SKM-1 treated with dmso at 0.1 percent for 144 hours (cell line): Measurements from ENCODE around the gene PRPF40A.
A peak's percentile ranks its signal among the peaks of the same experiment; 100 is the strongest.

ENCODE experiments used
- DNase-seq: peaks from one replicate; lab custom pipeline; 2025; ENCODE audit not compliant: unreplicated experiment; lab: John Stamatoyannopoulos, UW

Gene PRPF40A

DNA sequence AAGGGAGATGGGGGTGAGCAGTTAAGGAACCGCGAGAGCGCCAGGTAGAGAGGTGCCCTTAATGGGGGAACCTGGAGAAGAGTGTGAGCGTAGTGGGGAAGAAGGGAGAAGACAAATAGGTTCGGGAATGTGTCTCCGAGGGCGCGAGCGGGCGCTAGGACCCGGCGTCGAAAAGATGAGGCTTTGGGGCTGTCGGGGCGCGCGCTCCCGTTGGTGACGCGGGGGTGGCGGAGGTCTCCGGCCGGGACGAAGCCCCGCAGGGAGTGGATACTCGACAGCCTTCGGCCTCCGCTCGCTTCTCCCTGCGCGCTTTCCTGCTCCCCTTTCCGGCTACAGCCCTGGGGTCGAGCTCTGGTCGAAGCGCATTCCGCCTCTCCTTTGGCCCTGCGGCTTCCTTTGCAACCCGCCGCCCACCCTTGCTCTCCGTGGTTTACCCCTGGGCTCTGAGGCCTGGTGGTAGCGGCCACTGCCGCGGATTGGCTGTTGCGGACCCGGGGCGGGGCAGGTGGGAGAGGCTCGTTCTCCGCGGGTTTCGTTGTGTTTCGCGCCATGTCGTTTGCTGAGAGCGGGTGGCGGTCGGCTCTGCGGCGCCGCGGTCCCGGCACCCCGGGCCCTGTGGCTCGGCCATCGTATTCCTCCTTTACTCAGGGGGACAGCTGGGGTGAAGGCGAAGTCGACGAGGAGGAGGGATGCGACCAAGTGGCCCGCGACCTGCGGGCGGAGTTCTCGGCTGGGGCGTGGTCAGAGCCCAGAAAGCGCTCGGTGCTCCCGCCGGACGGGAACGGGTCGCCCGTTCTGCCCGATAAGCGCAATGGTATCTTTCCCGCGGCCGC, 1.0 kb upstream of the PRPF40A start, which contains the start of gene ARL6IP6:
ARL6IP6 (plus strand) TSS at position 545 of the 833 bp plus-strand sequence; CDS start at position 550, 5 bp downstream.
- peak; percentile 92 for DNase-seq

DNA sequence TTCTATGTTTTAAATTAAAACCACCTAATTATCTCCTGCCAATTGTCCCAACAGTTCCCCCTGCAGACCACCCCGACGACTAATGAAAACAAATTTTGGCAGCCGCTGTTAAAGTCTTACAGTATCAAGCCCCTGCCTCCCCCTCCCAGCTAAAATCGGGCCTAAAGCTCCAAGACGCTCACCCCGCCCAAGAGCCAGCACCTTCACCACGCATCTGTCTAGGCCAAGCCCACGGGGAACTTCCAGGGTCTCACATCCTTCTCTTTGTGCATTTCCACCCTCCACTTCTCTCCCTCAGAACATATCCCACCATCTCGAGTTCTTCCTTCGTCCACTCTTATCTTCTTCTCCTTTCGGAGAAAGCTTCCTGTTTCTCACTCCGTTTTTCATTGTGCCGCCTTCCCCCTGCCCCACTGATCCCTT, 445 bp downstream of the PRPF40A start:
- peak; percentile 64 for DNase-seq

DNA sequence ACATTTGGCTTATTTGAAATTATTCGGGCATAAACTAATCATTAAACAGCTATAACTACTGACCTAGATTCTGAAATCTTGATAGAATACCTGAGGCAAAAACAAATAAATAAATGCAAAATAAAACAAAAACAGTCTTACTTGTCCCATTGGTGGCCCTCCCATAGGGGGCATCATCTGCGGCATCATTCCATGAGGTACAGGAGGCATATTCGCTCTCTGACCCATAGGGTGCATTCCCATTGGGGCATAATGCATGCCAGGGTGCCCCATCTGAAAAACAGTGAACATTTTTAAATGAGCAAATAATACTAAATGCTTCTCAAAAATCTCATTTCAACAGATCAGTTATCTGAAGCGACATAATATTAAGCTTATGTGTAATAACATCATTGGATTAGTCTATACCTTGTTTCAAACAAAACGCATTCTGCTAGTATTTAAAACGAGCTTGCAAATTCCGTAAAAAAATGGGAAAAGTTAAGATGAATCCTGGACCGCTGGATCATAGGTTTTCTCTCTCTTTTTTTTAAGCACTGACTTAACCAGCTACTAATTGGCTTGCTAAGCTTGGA, 1.3 kb downstream of the PRPF40A start:
- DNase-seq = peak; percentile 46

DNA sequence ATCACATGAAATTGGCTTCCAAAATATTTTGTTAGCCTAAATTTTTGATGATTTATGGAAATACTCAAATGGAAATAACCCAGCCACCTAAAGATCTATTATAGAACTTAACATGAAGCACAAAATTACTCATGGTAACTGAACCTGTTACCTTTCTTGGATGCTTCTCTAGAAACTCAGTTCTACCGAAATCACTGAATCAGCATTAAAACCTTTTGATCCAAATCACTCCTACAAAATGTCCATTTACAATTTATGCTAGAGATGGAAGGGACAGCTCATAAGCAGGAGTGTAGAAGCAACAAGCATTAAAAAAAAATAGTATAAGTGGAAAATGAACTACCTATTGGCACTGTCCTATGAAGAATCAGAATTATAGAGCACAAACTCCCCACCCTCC, 2.1 kb downstream of the PRPF40A start:
- no peak for DNase-seq

DNA sequence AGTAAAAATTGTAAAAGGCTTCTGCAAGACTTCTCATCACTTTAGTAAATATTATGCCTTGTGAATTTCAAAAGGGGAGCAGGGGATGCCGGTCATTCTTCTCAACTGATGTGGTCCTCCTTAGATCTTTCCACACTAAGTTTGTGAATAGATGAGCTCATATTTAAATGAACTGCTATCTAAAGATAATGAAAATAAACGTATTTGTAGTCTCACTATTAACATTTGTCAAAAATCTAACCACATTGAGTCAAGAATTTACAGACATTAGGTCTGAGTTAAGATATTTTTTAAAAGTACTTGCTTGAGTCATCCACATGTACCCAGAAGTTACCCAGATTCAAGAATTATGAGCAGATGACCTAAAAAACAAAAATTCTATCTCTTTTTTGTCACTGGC, 6.5 kb downstream of the PRPF40A start:
- no peak for DNase-seq

DNA sequence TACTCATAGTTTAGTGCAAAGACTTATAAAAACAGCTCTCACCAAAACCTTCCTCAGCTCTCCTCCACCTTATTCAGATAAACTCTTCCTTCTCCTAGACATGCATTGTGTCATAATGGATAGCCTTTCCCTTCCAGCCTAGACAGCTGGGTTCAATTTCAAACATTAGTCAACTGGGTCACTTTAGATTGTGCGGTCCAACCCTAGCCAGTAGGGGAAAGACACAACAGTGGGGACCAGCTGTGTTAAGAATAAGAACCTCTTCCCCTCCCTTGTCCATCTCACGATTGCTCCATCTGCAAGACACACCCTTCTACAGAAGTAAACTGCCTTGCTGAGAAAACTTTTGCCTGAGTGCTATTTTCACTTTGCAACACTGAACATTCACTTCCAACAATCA, 8.5 kb downstream of the PRPF40A start:
- DNase-seq = no peak

DNA sequence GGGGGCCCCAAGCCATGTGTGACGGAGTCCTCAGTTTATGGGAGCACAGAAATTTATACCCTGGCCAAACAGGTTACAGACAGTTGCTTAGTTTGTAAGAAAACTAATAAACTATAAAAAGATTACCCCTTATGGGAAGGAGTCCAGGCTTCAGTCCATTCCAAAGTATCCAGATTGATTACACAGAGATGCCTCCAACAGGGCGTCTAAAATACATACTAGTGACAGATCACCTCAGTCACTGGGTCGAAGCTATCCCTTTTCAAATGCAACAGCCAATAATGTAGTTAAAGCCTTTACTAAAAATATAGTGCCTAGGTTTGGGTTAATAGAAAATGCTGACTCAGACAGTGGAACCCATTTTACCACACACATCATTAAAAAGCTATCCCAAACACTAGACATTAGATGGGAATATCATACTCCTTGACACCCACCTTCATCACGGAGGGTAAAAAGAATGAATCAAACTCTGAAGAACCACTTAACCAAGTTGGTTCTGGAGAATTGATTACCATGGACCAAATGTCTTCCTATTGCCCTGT, 10.7 kb downstream of the PRPF40A start:
- no peak for DNase-seq

DNA sequence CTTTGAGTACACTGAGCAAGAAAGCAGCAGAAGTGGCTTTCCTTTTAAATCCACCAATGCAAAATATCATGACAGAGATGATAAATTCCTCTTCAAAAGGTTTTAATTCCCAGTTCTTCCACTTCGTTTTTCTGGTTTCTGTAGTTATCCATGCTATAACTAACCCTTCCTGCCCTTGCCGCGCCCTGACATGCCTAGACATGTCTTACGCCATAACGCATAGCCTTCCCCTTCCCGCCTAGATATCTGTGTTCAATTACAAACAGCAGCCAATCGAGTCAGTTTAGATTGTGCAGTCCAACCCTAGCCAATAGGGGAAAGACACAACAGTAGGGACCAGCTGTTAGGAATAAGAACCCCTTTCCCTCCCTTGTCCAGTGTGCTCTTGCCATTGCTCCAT, 16.1 kb downstream of the PRPF40A start:
- no peak for DNase-seq

DNA sequence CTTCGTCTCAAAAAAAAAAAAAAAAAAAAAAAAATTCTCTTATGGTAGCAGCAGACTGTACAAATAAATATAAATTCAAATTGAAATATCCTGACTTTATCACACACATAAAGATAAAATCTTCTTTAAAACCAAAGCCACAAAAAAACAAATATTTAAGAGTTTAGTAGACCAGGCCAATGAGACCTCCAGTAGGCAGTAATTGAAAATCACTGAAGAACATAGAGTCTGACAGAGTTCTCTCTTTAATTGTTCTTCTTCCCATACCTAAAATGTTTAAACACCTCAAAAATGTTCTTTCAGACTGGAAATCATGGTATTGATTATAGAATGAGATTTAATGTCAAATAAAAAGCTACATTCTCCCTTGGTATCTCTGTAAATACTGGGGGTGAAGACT, 20.8 kb downstream of the PRPF40A start:
- no peak for DNase-seq

DNA sequence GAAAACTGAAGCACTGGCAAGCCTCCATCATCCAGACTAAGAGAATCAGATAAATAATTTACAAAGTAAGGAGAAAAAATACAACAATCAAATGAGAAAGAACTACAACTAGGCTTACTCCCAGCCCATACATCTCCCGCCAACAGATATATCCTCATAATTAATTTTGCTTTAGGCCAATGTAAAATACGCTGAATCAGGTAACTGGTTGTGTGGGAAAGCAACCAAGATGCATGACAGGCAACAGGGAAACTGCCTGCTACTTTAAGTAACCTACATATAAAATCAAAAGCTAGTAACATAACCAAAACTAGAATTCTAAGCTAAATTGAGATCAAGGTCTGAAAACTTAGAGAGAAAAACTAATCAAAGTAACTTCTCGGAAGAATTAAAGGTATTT, 21.5 kb downstream of the PRPF40A start:
- DNase-seq = no peak

DNA sequence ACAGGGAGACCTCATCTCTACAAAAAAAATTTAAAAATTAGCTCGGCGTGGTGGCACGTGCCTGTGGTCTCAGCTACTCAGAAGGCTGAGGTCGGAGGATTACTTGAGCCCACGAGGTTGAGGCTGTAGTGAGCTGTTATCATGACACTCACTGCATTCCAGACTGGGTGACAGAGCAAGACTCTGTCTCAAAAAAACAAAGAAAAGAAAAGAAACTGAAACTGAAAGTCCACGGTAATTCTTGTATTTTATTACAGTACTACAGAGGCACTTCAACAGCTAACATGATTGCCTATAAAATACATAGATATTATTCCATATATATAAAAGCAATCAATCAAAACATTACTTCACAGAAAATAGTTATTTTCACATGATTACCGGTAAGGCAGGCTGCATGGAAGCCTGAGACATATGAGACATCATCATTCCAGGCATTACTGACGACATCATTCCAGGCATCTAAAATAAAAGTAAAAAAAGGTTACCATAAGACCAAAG, 23.1 kb downstream of the PRPF40A start:
- no peak for DNase-seq

DNA sequence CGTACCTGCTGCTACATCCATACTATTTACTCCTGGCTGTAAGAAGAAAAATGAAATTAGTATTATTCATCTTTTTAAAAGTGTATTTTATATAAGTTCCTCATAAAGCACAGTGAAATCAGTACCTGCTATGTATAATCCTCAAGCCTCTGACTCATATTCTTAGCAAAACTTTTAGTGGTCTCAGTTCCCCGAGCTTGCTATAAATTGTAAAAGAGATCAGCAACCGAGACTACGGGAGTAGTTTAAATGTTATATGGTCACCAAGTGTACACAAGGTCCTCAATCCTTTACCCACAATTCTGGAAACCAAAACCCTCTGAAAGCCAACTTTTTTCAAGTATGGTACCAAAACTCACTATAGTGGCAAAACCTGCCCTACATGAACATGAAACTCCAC, 24.2 kb downstream of the PRPF40A start:
- DNase-seq = no peak

DNA sequence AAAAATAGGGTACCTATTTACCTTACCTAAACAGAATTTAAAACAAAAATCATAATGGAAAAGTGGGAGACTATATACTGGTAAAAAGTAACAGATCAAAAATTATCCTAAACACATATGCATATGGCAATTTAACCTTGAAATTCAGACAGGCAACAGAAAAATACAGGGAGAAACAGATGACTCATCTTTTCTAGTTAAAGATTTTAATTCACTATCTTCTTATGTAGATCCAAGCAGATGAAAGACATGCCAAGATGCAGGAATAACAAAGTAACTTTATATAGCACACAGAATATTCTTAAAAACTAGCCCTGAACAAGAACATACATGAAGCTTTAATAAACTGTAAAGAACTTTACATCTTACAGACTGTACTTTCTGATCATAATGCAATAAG, 30.9 kb downstream of the PRPF40A start:
- no peak for DNase-seq

DNA sequence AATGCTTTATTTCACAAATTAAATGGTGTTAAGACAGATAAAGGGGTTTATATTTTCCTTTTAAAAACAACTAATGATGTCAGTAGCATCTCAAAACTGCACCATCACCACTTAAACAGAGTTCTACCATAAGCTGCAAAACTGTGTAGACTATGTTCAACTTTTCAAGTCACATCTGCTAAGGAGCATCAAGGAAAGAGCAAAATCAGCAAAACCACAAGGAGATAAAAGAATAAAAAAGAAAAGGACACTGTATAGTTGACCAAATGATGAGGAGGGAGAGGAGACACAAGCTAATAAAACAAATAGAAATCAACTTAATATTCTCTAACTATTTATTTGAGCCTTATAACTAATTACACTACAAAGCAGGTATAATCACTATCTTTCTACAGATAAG, 33.9 kb downstream of the PRPF40A start:
- no peak for DNase-seq

DNA sequence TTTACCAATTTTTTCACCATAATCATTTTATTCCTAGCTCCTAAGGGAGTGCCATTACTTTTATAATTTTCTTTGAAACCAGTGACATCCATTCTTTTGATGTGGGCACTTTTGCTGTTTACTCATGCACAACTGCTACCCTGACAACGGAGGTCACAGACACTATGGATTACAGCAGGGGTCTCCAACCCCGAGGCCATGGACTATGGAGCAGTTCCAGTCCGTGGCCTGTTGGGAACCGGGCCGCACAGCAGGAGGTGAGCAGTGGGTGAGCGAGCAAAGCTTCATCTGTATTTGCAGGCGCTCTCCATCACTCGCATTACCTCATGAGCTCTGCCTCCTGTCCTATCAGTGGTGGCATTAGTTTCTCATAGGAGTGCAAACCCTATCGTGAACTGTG, 34.6 kb downstream of the PRPF40A start:
- no peak for DNase-seq

DNA sequence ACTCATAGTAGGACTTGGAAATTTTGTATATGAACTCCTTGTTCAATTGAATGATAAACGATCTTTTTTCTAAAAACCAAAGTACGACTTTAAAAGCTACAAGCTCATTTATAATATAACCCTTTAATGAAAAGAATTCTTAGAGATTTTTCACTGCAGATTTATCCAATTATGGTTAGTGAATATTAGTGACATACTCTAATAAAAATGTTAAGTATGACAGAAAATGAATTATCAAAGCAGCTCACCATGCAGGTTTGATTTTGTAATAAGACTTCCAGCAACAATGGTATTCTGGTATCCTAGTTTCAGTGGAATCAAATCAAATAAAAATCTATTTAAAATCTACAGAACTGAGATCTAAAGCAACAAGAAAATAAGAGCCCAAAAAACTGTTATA, 38.5 kb downstream of the PRPF40A start:
- DNase-seq = no peak

DNA sequence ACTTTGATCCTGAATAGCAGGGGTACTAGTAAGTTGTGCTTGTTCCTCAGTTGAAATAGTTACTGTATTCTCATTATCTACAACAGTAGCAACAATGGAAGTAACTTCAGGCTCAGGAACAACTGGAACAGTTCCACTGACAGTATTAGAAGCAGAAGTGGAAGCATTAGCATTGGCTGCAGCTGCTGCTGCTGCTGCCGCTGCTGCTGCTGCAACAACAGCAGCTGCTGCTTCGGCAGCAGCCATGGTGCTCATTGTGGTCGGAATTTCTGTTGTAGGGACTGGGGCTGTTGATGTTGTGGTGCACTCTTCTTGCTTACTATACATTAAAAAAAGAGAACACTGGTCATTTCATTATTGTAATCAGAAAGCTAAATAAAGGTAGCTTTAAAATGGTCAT, 40.8 kb downstream of the PRPF40A start:
- no peak for DNase-seq

DNA sequence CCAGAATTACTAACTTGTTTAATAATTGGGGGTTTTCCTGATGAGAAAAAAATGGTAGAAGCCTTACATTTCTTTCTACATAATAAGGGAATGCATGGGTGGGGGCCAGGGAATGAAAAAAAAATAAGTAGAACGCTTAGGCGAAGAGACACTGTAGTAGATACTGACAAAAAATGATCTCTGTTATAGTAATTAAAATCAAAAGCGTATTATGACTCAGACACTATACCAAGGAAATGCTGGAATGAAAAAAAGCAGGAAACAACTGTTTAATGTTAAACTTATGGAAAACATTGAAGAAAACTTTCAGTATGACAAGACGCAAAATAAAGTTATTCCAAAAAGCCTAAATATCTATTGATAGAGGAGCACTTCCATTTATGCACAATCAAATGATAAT, 42.9 kb downstream of the PRPF40A start:
- DNase-seq = no peak

DNA sequence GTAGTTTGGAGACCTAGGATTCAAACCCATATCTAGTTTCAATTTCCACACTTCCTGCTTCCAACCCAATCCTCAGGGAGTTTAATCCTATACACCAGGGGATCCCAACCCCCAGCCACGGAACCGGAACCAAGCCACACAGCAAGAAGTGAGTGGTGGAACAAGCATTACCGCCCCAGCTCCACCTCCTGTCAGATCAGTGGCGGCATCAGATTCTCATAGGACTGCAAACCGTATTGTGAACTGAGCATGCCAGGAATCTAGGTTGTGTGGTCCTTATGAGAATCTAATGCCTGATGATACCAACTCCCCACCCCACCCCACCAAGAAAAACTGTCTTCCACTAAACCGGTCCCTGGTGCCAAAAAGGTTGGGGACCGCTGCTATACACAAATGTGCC, 52.5 kb downstream of the PRPF40A start:
- DNase-seq = no peak

DNA sequence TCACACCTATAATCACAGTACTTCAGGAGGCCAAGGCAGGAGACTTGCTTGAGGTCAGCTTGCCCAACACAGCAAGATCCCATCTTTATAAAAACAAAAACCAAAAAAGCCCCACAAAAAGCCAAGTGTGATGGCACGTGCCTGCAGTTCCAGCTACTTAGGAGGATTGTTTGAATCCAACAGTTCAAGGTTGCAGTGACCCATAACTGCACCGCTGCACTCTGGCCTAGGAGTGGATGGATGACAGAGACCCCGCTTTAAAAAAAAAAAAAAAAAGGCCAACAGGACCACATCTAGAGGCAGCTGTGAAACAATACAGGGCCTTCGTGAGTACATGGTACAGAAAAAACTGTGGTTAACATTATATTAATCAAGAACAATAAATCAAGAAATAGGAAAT, 56.2 kb downstream of the PRPF40A start:
- DNase-seq = no peak

DNA sequence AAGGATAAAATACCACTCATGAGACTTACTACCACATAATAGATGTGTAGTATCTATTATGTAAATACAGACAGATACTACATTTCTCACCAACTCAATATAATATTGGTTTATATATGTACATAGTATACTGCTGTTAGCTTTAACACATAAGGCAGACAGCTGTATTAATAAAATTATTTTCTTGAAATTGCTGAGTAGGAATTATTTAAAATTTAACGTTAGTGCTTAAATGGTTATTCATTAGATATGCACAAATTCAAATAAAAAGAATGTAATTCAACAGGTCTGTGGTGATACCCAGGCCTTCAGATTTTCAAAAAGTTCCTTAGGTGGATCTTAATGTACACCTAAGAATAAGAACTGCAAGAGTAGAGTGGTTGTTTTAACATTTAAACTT, 59.0 kb downstream of the PRPF40A start:
- DNase-seq = no peak

DNA sequence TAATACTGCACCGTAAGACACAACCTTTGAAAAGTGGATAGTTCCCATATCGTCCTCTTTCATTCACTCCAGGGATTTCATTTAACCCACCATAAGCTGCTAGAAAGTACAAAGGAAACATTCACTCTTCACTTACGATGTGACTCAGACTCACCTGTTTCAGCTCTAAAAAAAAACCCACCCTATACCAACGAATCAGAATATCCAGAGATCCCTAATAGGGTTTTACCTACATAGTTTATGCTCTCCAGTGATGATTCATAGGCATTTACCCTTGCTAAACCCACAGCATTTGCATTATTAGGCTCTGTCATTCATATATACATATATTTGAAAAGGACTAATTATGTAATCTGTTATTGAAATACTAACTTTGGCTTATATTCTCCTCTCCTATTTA, 60.2 kb downstream of the PRPF40A start:
- DNase-seq = no peak
